ENCODE data around the gene ENG. TPM values are rescaled to one million over a fixed set of nuclear protein-coding genes. Genes with fewer than 3 reads are reported as not detected.

Gene ENG
- total and polyA plus RNA-seq, 2 of the 4 experiments (the other 2 are of a cell fraction) = 3.6 to 83.3 TPM

DNA sequence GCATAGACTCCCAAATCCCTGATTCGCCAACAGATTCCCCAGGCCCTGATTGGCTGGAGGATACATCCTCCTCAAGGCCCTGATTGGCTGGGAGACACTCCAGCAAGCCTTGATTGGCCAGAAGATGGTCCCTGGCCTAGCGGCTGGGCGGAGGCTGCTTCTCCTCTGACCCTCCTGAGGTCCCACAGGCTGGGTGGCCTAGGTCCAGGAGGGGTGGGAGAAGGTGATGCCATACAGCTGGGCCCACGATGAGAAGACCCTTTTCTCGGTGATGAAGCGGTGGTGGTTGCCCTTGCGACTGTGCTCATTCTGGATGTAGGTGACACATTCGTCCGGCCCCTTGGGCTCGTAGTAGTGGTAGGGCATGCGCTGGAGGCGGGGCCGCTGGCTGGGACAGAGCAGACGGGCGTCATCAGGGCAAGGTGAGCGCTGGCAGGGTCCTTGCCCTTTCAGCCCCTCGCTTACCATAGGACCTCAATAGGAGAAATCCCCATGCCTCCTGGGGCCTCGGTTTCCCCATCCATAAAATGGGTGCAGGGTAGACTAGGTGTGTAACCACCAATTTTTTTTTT is 32.0 kb upstream of the ENG start:
- H3K4me3 ChIP-seq (ENCODE audit: insufficient read depth, low read depth, low read length) = no peak overlapping the region
- H4K8ac ChIP-seq (ENCODE audit: low read depth in 2 of 2, low read length in 2 of 2) = no peak overlapping the region
- intact Hi-C loops (cut with micrococcal nuclease) (no loop called here), dilution Hi-C loops (cut with HindIII; ENCODE audit: low sequenced_read_pairs, unreplicated experiment) (no loop called here), in situ Hi-C loops (cut with MboI; ENCODE audit: low sequenced_read_pairs) (no loop called here)
- no peak overlapping the region for H2AK5ac ChIP-seq (ENCODE audit: low read depth, low read length)
- H3K36me3 ChIP-seq (ENCODE audit: control insufficient read depth, insufficient read depth, low read length) = peaks cover 56% of the 10 kb centered on the region
- peaks cover 0 to 30% of the 10 kb centered on the region in 2 experiments; a peak in 3 of 4 replicates for H3K79me1 ChIP-seq (ENCODE audit: low read depth in 1 of 2, low read length in 2 of 2)
- H2BK15ac ChIP-seq (ENCODE audit: low read depth, low read length) = no peak overlapping the region
- H4K5ac ChIP-seq (ENCODE audit: low read depth, low read length) = no peak overlapping the region
- peaks cover 11% of the 10 kb centered on the region for H3K9me1 ChIP-seq (ENCODE audit: insufficient read depth, low read length)
- H2BK20ac ChIP-seq (ENCODE audit: low read depth, low read length) = no peak overlapping the region
- no peak overlapping the region for H3K4me2 ChIP-seq (ENCODE audit: low read depth, low read length)
- no peak overlapping the region for H3K14ac ChIP-seq (replicated peaks; ENCODE audit: low read depth, low read length)
- no peak overlapping the region for H3K18ac ChIP-seq (ENCODE audit: low read depth, low read length)
- H3K4me1 ChIP-seq (ENCODE audit: control insufficient read depth, insufficient read depth, low read length) = peaks cover 4% of the 10 kb centered on the region
- H3K9me3 ChIP-seq (ENCODE audit: control insufficient read depth, insufficient read depth, low read length) = no peaks in the 10 kb centered on the region
- peak overlapping the region; percentile 87 for H2AK9ac ChIP-seq (replicated peaks; ENCODE audit: low read depth, low read length, poor library complexity)
- TF ChIP-seq BHLHE40 (IDR thresholded peaks at IDR 0.05; ENCODE audit: low read depth, low read length) (no peak), FOS (IDR thresholded peaks at IDR 0.05; ENCODE audit: low read depth, low read length) (0 out of 2 replicates have a peak, but pooled peaks have one; percentile 5)
- no peaks in the 10 kb centered on the region for H3K27me3 ChIP-seq (ENCODE audit: control insufficient read depth, insufficient read depth, low read length)
- CTCF ChIA-PET = no interaction called here
- WGBS, 2 experiments (ENCODE audit: extremely low coverage in 2 of 2, insufficient read length in 1 of 2) = 91% methylated on average over 6 of the region's 18 CpGs; no CpG with 5 or more reads in 1 of the 2 experiments
- no peak overlapping the region for H3K9ac ChIP-seq (ENCODE audit: low read depth, low read length)
- no peak for DNase-seq
- ATAC-seq (ENCODE audit: low read depth) = no peak
- no peak overlapping the region for H4K91ac ChIP-seq (ENCODE audit: insufficient read depth, low read depth, low read length)
- no peak overlapping the region for H2BK120ac ChIP-seq (ENCODE audit: low read depth, low read length)
- H3K56ac ChIP-seq (ENCODE audit: extremely low read depth, insufficient read depth, low read length) = no peak overlapping the region
- H3K23ac ChIP-seq (ENCODE audit: low read depth, low read length) = no peak overlapping the region
- no peak overlapping the region for H3K4ac ChIP-seq (ENCODE audit: low read depth, low read length)
- no TSS peak for BruUV-seq (replicated peaks)
- POLR2A ChIA-PET (ENCODE audit: unreplicated experiment) = no interaction called here
- peak overlapping the region; percentile 41 for H2AFZ ChIP-seq (replicated peaks; ENCODE audit: low read length, poor library complexity)
- peaks cover 16% of the 10 kb centered on the region; the same call in 1 of the 2 replicates for H4K20me1 ChIP-seq (ENCODE audit: insufficient read depth, low read length)
- no peak overlapping the region for H3K27ac ChIP-seq (ENCODE audit: insufficient read depth, low read length)
- no peak overlapping the region for H2BK5ac ChIP-seq (ENCODE audit: low read depth, low read length, poor library complexity, severe bottlenecking)
